ENCODE data around the gene TNFSF18.

TNFSF18 gene

DNA sequence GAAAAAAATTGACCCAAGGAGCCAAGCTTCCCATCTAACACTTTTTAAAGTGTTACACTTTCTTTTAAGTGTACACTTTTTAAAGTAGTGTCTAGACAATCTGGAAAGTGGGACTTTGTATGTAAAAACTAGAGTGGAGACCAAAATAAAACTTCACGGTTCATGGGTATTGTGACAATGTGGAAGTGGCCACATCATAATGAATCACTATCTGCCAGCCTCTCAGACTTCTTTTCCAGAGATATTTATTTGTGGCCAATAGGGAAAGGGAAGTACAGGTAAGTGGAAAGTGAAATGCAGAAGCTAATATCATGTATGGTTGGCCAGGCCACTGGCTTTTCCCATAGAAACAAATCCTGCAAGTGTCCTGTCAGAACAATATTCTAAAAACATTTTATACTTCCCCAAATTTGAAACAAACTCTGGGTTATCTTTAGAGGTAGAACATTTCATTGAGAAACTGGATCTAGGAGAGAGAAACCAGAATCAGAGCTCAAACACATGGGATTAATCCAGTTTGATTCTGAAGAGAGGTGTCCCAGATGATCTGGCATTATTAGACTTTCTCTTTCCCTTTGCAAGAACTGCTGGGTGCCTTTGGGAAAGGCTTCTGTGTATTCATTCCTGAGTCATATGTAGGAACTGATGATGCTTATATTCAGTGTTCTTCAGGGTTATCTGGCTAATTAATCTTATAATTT, 2.0 kb downstream of the TNFSF18 start:
- TF ChIP-seq POLR2AphosphoS5 (IDR thresholded peaks at IDR 0.05; ENCODE audit: low read depth): no peak
- TF ChIP-seq, protein P1, sequence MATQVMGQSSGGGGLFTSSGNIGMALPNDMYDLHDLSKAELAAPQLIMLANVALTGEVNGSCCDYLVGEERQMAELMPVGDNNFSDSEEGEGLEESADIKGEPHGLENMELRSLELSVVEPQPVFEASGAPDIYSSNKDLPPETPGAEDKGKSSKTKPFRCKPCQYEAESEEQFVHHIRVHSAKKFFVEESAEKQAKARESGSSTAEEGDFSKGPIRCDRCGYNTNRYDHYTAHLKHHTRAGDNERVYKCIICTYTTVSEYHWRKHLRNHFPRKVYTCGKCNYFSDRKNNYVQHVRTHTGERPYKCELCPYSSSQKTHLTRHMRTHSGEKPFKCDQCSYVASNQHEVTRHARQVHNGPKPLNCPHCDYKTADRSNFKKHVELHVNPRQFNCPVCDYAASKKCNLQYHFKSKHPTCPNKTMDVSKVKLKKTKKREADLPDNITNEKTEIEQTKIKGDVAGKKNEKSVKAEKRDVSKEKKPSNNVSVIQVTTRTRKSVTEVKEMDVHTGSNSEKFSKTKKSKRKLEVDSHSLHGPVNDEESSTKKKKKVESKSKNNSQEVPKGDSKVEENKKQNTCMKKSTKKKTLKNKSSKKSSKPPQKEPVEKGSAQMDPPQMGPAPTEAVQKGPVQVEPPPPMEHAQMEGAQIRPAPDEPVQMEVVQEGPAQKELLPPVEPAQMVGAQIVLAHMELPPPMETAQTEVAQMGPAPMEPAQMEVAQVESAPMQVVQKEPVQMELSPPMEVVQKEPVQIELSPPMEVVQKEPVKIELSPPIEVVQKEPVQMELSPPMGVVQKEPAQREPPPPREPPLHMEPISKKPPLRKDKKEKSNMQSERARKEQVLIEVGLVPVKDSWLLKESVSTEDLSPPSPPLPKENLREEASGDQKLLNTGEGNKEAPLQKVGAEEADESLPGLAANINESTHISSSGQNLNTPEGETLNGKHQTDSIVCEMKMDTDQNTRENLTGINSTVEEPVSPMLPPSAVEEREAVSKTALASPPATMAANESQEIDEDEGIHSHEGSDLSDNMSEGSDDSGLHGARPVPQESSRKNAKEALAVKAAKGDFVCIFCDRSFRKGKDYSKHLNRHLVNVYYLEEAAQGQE (IDR thresholded peaks at IDR 0.05; ENCODE audit: insufficient replicate concordance, low read depth): no peak
- TF ChIP-seq, protein P2, sequence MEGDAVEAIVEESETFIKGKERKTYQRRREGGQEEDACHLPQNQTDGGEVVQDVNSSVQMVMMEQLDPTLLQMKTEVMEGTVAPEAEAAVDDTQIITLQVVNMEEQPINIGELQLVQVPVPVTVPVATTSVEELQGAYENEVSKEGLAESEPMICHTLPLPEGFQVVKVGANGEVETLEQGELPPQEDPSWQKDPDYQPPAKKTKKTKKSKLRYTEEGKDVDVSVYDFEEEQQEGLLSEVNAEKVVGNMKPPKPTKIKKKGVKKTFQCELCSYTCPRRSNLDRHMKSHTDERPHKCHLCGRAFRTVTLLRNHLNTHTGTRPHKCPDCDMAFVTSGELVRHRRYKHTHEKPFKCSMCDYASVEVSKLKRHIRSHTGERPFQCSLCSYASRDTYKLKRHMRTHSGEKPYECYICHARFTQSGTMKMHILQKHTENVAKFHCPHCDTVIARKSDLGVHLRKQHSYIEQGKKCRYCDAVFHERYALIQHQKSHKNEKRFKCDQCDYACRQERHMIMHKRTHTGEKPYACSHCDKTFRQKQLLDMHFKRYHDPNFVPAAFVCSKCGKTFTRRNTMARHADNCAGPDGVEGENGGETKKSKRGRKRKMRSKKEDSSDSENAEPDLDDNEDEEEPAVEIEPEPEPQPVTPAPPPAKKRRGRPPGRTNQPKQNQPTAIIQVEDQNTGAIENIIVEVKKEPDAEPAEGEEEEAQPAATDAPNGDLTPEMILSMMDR (IDR thresholded peaks at IDR 0.05; ENCODE audit: insufficient read depth, low read length): no peak
- no peak for TF ChIP-seq SPI1 (IDR thresholded peaks at IDR 0.05; ENCODE audit: borderline replicate concordance, low read depth)
- TF ChIP-seq GABPA (IDR thresholded peaks at IDR 0.05; ENCODE audit: low read depth): no peak
- DNase-seq (ENCODE audit: low read depth in 1 of 2, low spot score in 1 of 2): peak in 1 of 2 experiments; percentile 23
- Histone ChIP-seq H3K27me3 (ENCODE audit: insufficient read depth, poor library complexity, severe bottlenecking) (no peaks in the 10 kb centered on the region), H3K4me3 (replicated peaks; ENCODE audit: insufficient read depth, low read length) (no peak overlapping the region), H3K27ac (replicated peaks) (no peak overlapping the region)

DNA sequence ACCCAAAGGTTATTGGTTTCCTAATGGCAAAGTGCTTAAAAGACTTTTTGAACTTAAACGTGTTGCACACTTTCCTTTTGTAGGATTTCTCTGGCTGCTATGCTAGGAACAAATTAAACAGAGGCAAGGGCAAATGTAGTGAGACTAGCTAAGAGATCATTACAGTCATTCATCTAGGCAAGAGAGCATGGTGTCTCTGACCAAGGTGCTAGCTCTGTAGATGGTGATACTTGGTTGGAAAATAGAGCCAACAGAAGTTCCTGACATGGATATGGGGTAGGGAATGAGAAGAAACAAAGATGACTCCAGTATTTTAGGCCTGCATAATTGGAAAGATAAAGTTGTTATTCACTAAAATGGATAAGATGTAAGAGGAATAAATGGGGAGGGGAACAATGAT, 6.1 kb downstream of the TNFSF18 start:
- Histone ChIP-seq H3K4me3 (replicated peaks; ENCODE audit: insufficient read depth, low read length) (no peak overlapping the region), H3K27me3 (ENCODE audit: insufficient read depth, poor library complexity, severe bottlenecking) (no peaks in the 10 kb centered on the region), H3K27ac (replicated peaks) (no peak overlapping the region)
- no peak for DNase-seq (ENCODE audit: low read depth in 1 of 2, low spot score in 1 of 2)
- no peak for TF ChIP-seq GABPA (IDR thresholded peaks at IDR 0.05; ENCODE audit: low read depth)
- TF ChIP-seq POLR2AphosphoS5 (IDR thresholded peaks at IDR 0.05; ENCODE audit: low read depth): no peak
- TF ChIP-seq, protein P2 (IDR thresholded peaks at IDR 0.05; ENCODE audit: insufficient read depth, low read length): no peak
- TF ChIP-seq, protein P1 (IDR thresholded peaks at IDR 0.05; ENCODE audit: insufficient replicate concordance, low read depth): peak; percentile 68

DNA sequence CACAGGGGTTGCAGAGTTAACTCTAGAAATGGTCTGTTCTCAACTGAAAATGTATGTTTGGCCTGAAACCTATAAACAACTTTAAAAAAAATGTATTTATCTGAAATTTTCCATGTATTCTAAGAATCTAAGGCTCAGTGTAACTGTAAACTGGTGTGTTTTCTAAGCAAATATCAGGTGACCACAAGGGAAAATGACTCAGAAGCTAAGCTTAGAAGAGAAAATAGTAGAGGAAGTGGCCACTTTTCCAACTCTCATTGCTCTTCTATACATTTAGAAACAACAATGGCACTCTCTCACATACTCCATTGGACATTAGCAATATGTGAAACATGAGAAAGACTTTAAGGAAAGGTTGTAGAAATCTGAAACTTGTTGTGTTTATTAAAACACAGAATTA, 7.5 kb downstream of the TNFSF18 start:
- peak in 1 of 2 experiments; percentile 16 for DNase-seq (ENCODE audit: low read depth in 1 of 2, low spot score in 1 of 2)
- Histone ChIP-seq H3K27ac (replicated peaks) (no peak overlapping the region), H3K4me3 (replicated peaks; ENCODE audit: insufficient read depth, low read length) (no peak overlapping the region), H3K27me3 (ENCODE audit: insufficient read depth, poor library complexity, severe bottlenecking) (no peaks in the 10 kb centered on the region)
- TF ChIP-seq, protein P2 (IDR thresholded peaks at IDR 0.05; ENCODE audit: insufficient read depth, low read length): no peak
- TF ChIP-seq POLR2AphosphoS5 (IDR thresholded peaks at IDR 0.05; ENCODE audit: low read depth) (no peak), SPI1 (IDR thresholded peaks at IDR 0.05; ENCODE audit: borderline replicate concordance, low read depth) (no peak), GABPA (IDR thresholded peaks at IDR 0.05; ENCODE audit: low read depth) (no peak)
- TF ChIP-seq, protein P1 (IDR thresholded peaks at IDR 0.05; ENCODE audit: insufficient replicate concordance, low read depth): no peak

All from HL-60 (cell line).